Hematopoietic multipotent progenitor cell treated with erythropoietin and hydrocortisone succinate and interleukin-3 and kit ligand, for 4 days (in vitro differentiated cells): ENCODE data around the gene CASP1.
A peak's percentile ranks its signal among the peaks of the same experiment; 100 is the strongest.
"Not testable (repeated sequence)": the region's sequence is repeated elsewhere in the genome, so short reads cannot be mapped to it uniquely, and the experiment has no call there.

Experiments
- DNase-seq: peaks from one replicate; pipeline ENCODE4 v3.0.0-alpha.2; 2015

The CASP1 gene

DNA sequence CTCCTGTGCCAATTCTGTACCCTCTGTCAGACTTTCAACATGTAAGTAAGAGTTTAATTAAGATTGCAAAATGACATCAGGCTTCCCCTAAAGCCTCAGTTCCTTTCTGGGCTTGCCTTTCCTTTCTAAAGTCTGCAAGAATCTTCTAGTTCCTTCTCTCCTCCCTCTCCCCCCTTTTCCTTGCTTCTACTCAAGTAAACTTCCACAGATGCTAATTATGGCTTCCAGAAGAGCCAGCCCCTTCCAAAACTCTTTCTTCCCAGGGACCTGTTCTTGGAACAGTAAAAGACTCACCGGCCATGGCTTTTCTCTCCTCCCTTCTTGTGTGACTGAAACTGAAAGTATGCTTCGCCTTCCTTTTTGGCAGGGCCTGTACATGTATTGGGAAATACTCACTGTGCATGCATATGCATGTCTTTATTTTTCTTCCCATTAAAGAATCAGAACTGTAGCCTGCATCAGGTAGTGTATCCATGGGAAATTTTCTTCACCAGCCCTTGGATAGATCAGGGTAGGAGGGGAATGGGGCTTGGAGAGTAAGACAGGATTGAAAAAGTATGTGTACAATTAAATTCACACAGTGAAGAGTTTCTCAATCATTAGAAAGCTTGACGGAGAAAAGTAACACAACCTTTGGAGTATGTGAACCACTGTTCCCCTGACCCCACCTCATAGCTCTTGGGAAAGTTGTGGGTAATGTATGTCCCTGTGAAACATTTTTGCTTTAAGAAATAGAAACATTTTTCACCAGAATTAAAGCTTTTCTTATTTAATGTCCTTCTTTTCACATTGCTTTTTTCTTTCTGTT lies at the start of gene CASP1:
TSS of gene CASP1 (minus strand) at position 332 of the 808 bp plus-strand sequence. CDS start at position 301, 31 bp downstream.
- DNase-seq, result peak; percentile 65

DNA sequence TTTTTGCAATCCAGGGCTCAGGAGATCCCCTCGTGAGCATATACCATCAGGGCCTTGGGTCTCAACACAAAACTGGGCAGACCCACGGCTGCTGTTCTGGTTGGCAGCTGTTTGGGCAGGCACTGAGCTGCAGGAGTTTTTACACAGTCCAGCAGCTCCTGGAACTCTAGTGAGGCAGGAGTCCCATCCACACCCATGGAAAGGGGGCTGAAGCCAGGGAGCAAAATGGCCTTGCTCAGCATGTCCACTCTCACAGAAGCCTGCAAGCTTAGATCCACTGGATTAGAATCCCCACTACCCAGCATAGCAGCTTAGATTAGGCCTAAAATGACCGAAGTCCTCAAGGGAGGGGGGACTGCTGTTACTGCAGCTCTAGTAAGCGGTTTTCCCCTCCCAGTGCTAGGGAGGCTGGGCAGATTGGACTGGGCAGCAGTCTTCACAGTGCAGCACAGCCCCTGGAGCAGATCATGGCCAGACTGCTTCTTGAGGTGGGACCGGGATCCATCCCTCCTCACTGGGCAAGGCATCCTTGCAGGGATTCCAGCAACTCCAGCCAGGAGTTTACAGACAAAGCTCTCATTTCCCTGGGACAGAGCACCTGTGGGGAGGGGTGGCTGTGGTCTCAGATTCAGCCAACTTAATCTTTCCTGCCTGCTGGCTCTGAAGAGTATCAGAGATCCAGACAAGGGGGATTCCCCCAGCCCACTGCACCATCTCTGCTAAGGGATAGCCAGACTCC lies 46.6 kb upstream of the CASP1 start:
- DNase-seq, result no peak

DNA sequence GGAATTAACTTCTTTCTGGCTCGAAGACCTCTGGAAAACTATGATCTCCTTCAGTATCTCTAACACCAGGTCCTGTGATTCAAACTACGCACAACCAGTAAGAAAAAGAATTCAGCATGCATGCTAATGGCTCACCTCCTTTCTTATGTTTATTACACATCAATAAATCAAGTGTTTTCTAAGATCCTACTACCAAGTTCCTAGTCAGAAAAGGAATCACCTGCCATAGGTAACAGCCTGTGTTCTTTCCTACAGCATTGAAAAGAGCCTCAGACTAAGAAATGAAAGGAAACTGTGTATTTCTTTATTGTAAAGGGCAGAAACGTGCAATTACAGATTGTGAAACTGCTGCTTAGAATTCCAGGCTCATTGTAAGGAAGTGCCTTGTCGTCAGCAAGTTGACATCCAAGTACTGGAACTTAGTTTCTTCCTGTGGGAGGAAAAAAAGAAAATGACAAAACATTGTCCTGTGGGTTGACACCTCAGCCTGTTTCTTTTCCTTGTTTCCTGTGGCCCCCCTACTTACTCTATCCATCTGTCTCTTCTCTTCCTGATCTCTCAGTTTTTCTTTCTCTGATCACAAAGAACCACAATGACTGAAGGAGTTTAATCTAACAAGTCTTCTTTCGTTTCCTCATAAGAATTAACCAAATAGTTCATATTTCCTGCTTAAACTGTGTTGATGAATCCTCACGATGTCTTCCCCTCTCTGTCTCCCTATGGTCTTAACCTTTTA lies 45.4 kb upstream of the CASP1 start:
- not testable (repeated sequence) for DNase-seq

DNA sequence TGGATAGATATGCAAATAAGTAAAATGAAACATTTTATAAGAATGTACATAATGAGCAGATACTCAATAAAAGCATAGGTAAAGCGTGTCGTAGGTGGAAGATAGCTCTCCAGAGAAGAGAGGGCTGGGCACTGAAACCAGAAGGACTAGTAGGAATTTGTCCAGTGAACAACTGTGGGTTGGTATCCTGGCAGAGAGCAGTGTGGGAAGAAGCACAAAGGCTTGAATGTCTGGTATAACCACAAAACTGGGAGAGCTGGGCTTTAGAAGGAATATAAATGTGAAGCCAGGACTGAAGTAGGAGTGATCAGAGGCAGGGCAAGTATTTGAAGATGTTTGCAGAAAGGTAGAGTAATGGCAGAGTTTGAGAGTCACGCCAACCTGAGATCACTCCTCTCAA lies 43.3 kb upstream of the CASP1 start:
- DNase-seq, result no peak

DNA sequence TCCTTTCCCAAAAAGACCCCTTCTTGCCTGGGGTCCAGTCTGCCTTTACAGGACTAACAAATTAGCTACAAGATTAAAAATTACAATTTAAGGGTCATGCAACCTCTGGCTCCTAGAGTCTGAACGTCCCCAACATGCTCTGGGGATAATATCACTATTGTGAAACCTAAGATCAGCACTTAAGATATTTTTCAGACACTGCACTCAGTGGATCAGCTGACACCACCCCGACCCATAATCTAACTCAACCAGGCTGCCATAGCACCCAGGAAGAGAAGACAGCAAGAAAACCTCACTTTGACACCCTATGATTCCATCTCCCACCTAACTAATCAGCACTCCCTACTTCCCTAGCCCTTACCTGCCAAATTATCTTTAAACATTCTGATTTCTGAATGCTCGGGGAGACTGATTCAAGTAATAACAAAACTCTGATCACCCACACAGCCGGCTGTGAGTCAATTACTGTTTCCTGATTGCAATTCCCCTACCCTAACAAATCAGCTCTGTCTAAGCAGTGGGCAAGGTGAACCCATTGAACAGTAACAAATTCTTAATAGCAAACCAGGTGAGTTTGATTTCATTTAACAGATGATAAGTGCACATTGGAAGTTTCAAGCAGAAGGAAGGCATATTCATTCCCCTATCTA lies 42.3 kb upstream of the CASP1 start:
- DNase-seq, result peak; percentile 24

DNA sequence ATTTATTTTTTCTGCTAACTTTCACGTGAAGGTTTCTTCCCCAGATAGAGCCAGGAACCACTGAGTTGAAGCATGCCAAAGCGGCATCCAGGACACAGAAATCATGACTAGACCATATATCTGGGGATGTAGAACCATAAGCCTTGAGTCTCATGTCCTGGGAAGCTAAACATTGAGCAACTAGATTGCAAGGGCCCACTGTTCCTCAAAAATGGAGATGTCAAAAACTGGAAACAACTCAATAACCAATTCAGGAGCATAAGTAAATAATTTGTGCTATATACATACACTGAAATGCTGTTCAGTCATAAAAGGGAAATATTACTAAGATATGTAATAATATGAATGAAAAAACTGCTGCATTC lies 39.2 kb upstream of the CASP1 start:
- no peak for DNase-seq

DNA sequence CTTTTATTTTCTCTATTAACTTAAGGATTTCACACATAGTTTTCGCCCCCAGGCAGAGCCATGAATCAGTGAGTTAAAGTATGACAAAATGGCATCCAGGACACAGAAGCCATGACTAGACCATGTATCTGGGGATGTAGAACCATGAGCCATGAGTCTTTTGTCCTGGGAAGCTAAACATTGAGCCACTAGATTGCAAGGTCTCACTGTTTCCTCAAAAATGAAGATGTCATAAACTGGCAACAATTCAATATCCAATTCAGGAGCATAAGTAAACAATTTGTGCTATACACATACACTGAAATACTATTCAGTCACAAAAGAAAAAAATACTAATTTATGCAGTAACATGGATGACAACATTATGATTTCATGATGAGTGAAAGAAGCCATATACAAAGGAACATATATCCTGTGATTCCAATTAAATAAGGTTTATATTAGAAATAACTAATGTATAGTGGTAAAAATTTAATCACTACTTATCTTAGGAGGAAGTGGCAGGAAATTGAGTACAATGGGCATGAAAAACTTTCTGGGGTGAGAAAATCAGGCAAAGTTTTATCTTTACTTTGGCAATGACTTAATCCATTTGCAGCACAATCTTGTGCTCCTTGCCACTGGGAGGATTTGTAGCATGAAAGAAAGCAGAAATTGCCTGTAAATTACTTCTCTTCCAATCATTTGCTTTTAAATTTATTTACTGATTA lies 38.7 kb upstream of the CASP1 start:
- DNase-seq, result no peak

DNA sequence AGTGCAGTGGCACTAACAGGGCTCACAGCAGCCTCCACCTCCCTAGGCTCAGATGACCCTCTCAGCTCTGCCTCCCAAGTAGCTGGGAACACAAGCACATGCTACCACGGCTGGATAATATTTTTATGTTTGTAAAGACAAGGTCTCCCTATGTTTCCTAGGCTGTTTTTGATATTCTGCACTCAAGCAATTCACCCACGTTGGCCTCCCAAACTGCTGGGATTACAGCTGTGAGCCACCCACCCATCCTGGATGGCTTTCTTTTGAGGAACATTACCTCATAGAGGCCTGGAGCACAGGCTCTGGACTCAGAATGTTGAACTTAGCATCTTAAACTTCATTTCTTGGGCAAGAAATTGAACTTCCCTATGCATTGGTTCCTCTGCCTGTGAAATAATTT lies 37.1 kb upstream of the CASP1 start:
- DNase-seq, result not testable (repeated sequence)

DNA sequence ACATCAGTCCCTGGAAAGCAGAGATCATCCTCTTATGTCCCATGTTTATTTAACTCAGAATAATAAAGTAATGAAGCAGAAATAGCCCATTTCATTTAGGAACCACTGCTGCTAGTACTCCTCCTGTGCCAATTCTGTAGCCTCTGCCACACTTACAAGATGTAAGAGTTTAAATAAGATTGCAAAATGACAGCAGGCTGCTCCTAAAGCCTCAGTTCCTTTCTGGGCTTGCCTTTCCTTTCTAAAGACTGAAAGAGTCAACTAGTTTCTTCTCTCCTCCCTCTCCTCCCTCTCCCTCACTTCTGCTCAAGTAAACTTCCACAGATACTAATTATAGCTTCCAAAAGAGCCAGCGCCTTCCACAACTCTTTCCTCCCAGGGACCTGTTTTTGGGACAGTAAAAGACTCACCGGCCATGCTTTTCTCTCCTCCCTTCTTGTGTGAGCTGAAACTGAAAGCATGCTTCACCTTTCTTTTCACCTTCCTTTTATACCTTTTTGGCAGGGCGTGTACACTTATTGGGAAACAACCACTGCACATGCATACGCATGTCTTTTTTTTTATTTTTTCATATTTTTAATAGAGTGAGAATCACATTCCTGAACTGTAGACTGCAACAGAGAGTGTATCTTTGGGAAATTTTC lies 36.3 kb upstream of the CASP1 start:
- DNase-seq, result no peak

DNA sequence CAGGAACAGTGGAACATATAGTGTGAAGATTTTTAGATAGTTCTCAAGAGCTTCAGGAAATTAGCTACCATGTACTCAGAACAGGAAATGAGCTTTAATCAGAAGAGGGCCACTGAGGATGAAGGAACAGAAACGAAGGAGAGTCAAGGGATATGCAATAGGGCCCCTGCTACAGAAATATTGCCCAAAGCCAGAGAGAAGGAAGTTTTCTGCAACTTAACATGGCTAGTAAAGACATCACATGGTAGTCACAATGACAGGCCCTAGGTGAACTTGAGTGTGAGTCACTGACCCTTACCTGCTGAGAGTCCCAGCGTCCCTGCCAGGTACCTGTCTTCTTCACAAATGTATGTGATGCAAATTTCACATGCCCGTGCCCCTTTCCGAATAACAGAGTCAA lies 35.4 kb upstream of the CASP1 start:
- peak; percentile 5 for DNase-seq

DNA sequence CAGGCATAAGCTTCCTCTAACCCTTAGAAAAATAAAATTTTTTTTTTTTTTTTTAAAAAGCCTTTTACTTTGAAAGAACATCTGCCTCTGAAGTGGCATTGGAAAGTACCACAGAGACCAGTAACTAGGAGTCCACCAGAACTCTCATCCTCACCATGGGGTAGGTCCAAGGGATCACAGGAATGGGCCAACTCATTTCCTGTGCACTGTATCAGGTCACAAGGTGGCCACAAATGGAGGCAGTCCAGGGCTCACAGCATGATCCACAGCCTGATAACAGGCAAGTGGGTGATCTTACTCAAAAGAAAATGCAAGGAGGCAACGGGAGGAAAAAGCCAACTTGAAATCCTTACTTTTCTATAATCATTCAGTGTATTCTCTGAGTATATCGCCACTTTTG lies 34.8 kb upstream of the CASP1 start:
- DNase-seq, result not testable (repeated sequence)

DNA sequence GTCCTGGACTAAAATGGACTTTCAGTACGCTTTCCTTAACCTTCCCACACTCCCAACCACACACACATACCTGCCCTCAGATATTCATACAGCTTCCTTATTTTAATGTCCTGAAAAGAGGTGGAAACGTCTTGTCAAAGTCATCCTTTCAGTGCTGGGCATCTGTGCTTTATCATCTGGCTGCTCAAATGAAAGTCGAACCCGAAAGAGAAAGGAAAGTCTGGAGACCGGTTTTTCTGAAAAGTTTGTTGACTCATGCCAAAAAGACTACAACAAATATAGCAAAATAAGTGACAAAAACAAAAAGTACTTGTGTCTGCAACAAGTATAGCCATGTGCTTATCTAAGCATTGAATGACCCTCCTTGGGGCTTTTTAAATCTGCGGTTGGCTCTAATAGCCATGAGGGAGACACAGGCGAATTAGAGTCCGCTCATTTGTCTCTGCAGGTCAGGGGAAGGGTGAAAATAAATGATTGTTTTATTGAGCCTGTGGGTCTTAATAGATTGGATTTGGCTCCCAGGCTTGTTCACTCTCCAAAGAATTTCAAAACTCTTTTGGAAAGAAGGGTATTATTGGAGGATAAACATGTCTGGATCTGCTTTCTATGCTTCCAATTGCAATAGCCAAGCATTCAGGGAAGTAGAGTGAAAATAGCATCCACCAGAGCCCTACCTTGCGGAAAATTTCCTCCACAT lies 28.4 kb upstream of the CASP1 start:
- not testable (repeated sequence) for DNase-seq

DNA sequence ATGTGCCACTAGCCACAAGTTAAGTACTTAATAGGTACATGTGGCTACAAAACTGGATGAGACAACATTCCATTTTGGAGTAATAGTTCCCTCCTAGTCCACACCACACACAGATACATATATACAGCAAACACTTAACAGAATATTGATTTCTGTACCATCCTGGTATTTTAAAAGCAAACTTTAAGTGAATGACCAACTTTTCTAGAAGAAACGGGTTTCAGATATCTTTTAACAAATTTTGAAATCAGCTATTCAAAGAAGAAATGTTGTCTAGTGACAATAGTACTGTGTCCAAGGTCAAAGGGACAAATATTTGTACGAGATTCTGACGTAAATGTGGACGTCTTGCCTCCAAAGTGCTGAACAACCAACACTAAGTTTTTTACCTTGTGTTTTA lies 22.5 kb upstream of the CASP1 start:
- DNase-seq, result no peak

DNA sequence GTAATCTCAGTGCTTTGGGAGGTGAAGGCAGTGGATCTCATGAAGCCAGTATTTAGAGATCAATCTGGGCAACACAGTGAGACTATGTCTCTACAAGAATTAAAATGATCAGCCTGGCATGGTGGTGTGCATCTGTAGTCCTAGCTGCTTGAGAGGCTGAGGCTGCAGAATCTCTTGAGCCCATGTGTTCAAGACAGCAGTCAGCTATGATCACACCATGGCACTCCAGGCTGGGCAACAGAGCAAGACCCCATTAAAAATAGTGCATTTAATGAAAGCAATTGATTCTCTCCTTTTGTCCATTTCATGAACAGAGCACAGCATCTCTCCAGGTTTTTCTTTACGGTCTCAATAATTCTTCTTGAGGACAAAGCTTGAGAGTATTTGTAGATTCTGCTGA lies 21.5 kb upstream of the CASP1 start:
- no peak for DNase-seq

DNA sequence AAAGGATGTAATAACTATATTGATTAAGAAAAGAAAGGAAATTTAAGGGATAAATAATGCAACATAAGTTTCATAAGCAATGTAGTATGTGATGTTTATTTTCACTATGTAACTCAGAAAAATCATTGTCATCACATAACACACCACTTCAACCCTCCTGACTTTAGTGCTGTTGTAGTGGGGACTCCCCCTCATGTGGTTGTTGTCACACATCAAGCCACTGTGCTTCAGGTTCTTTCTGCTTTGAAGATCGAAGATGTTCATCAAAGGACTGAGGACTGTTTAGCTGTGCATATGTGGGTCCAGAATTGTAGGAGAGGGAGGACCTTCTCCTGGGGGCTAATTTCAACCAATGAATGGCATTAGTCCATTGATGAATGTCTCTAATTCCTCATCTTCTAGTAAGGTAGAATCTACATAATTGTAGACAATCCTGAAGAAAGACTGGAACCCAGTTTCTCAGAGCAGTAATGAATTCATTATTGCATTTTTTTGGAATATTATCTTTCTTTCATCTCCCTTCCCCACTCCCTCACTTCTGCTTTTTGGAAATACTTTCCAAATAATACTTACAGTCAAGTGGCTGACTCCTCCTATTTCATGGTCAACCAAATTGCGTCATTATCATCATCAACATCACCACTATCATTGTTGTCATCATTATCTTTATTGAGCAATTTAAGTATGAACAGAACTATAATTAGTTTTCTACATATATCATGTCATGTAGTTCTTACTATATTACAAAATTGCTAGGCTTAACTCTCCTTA lies 20.0 kb upstream of the CASP1 start:
- DNase-seq, result peak; percentile 68

DNA sequence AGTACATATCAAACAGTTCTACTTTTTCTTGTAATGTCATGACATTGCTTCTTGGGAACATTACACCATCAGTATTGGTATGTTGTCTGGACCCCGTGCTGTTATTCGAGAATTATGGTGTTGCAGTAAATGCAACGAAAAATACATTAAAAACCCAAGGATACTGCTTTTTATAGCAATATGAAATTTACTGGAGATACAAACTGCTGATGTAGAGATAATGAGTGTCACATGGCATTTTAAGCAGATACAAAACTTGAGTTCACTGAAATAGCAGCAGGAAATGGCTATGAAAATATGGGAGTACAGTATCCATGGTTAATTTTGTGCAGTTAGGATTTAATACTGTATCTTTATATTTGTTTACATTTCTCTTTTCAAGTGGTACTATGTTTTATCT lies 17.5 kb upstream of the CASP1 start:
- DNase-seq, result peak; percentile 33

DNA sequence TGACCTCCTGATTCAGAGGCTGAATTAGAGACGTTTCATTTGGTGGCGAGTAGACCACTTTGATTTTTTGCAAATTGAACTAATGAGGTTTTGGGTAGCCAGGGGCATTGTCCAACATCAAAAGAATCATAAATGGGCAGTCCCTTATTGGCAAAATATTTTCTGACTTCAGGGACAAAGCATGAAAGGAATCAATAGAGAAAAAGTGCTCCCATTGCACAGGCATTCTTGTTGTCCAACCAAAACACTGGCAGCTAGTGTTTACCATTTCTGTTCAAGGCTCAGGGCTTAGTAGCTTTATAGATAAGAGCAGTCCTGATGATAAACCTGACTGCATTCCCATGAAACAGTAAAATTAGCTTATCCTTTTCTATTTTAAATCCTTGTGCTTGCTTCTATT lies 16.6 kb upstream of the CASP1 start:
- no peak for DNase-seq

DNA sequence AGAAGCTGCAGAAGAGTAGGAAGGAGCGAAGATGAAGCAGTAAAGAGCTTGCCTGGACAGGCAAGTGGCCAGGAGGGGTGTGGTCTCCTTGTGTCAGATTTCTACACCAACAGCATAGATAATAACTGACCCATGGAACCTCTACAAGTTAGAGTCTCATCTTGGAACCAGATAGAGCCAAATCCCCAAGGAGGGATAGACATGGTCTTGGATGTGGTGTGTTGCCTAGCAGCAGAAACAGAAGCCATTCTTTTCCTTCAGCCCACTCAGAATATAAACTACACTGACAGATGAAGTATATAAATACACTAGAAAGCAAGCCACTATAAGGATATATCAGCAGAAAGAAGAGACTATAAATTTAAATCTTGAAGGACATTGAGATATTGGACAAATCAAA lies 14.5 kb upstream of the CASP1 start:
- no peak for DNase-seq

DNA sequence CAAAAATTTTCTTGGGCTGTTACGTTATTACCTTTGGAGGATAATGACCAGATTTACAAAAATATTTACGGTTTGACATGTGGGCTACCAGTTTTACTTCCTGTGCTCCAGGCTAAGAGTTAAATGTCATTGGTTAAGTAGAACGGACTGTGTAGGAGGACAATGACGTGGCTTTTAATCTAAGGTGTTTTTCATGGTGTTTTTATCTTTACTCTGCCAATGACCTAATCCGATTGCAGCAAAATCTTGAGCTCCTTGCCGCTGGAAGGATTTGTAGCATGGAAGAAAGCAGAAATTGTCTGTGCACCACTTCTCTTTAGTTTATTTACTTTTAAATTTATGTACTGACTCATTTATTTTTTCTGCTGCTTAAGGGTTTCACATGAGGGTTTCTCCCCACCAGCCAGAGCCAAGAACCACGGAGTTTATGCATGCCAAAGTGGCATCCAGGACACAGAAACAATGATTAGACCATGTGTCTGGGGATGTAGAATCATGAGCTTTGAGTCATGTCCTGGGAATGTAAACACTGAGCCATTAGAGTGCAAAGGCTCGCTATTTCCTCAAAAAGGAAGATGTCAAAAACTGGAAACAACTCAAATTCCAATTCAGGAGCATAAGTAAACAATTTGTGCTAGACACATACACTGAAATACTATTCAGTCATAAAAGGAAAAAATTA lies 12.1 kb upstream of the CASP1 start:
- no peak for DNase-seq
